HepG2 (cell line): Measurements from ENCODE around the gene RNF25. TPM values are rescaled to one million over a fixed set of nuclear protein-coding genes. Genes with fewer than 3 reads are reported as not detected.

Experiments
- CCDC6 ChIP-seq: sonication (generic); formaldehyde crosslinking; IDR thresholded peaks from 2 replicates; pipeline ENCODE4 v1.8.1; 2022; ENCODE audit warnings: mild to moderate bottlenecking, missing genetic modification reagents, moderate library complexity
- HIC2 ChIP-seq: sonication (generic); formaldehyde crosslinking; IDR thresholded peaks from 2 replicates; pipeline ENCODE4 v1.9.0; 2022; ENCODE audit warnings: low read depth, missing genetic modification reagents
- MATR3 ChIP-seq: sonication (generic); formaldehyde crosslinking; IDR thresholded peaks from 2 replicates; pipeline ENCODE4 v1.4.0; 2020; ENCODE audit warnings: missing genetic modification reagents
- MIER3 ChIP-seq: IDR thresholded peaks from 2 replicates; pipeline ENCODE4 v1.6.1; 2016; ENCODE audit warnings: missing compliant biosample characterization, borderline replicate concordance
- NFAT5 ChIP-seq: sonication (generic); formaldehyde crosslinking; IDR thresholded peaks from 2 replicates; pipeline ENCODE4 v1.4.0; 2020; ENCODE audit warnings: missing genetic modification reagents
- POLR2AphosphoS5 ChIP-seq: IDR thresholded peaks from 2 replicates; pipeline ENCODE4 v1.6.1; 2012; ENCODE audit warnings: low read depth, low read length
- PTBP1 ChIP-seq: fragments of 200-400 bp; formaldehyde crosslinking; IDR thresholded peaks from 2 replicates; pipeline ENCODE4 v1.6.1; 2018; ENCODE audit warnings: low read length, low read depth; ENCODE audit not compliant: poor library complexity, severe bottlenecking
- STAT6 ChIP-seq: sonication (generic); formaldehyde crosslinking; IDR thresholded peaks from 2 replicates; pipeline ENCODE4 v1.4.0; 2020; ENCODE audit warnings: missing genetic modification reagents, mild to moderate bottlenecking, borderline replicate concordance
- TARDBP ChIP-seq: sonication (generic); formaldehyde crosslinking; IDR thresholded peaks from 2 replicates; pipeline ENCODE4 v1.8.0; 2022; ENCODE audit warnings: mild to moderate bottlenecking, missing genetic modification reagents
- ZBTB33 ChIP-seq: sonication (generic); formaldehyde crosslinking; IDR thresholded peaks from 2 replicates; pipeline ENCODE4 v1.4.0; 2020; ENCODE audit warnings: missing genetic modification reagents
- ZNF20 ChIP-seq: sonication (generic); formaldehyde crosslinking; IDR thresholded peaks from 2 replicates; pipeline ENCODE4 v1.4.0; 2020; ENCODE audit warnings: mild to moderate bottlenecking, moderate library complexity, missing genetic modification reagents
- ZNF367 ChIP-seq: sonication (generic); formaldehyde crosslinking; IDR thresholded peaks from 2 replicates; pipeline ENCODE4 v1.4.0; 2020; ENCODE audit warnings: missing genetic modification reagents, borderline replicate concordance
- ZNF460 ChIP-seq: sonication (generic); formaldehyde crosslinking; IDR thresholded peaks from 2 replicates; pipeline ENCODE4 v1.5.1; 2020; ENCODE audit warnings: missing genetic modification reagents, mild to moderate bottlenecking, borderline replicate concordance
- ZNF75D ChIP-seq: sonication (generic); formaldehyde crosslinking; IDR thresholded peaks from 2 replicates; pipeline ENCODE4 v1.8.1; 2023; ENCODE audit warnings: missing genetic modification reagents, mild to moderate bottlenecking, borderline replicate concordance
- ZNF773 ChIP-seq: sonication (generic); formaldehyde crosslinking; IDR thresholded peaks from 2 replicates; pipeline ENCODE4 v1.4.0; 2020; ENCODE audit warnings: missing genetic modification reagents, borderline replicate concordance
- ZNF839 ChIP-seq: sonication (generic); formaldehyde crosslinking; IDR thresholded peaks from 2 replicates; pipeline ENCODE4 v1.4.0; 2020; ENCODE audit warnings: missing genetic modification reagents, mild to moderate bottlenecking, borderline replicate concordance
- polyA plus RNA-seq, 8 experiments: library from polyadenylated mRNA; depleted of rRNA in 3 of 8; stranded (reverse) in 7 of 8; unstranded in 1 of 8; fragments of >200 nt; fragmentation: Illumina TruSeq in 4 of 8; extraction: Trizol in 4 of 8; gene quantifications; 2 replicates each; pipeline versions ENCODE4 v1.2.1 to v1.2.3, GENCODE V29; 2011 to 2016; ENCODE audit warnings: low read depth in 4 of 8, missing spikeins in 1 of 8, mixed read lengths in 1 of 8; ENCODE audit not compliant: insufficient read depth in 1 of 8
- total RNA-seq, 5 experiments: library from RNA; depleted of rRNA; stranded (reverse); fragments of >200 nt; fragmentation: Illumina TruSeq; extraction: Trizol; gene quantifications; 2 replicates each; pipeline ENCODE4 v1.2.3, GENCODE V29; 2016; ENCODE audit warnings: low read depth in 1 of 5

Gene RNF25
- total and polyA plus RNA-seq, 2 of the 13 experiments (the other 11 are each of a cell fraction or from before 2014, with no cell fraction given) = 37.0 to 87.6 TPM

- TF ChIP-seq NFAT5 (CRISPR knock-in tag) (0 out of 2 replicates have a peak, but pooled peaks have one; percentile 23), MATR3 (CRISPR knock-in tag) (no peak), CCDC6 (CRISPR knock-in tag) (peak; percentile 99), MIER3 (CRISPR knock-in tag) (peak; percentile 81; the same call in 1 of the 2 replicates), POLR2AphosphoS5 (peak; percentile 82), STAT6 (CRISPR knock-in tag) (peak; percentile 72; the same call in 1 of the 2 replicates), ZNF367 (CRISPR knock-in tag) (peak; percentile 27), HIC2 (CRISPR knock-in tag) (0 out of 2 replicates have a peak, but pooled peaks have one; percentile 73), TARDBP (CRISPR knock-in tag) (peak; percentile 74), ZBTB33 (CRISPR knock-in tag) (peak; percentile 71), ZNF839 (CRISPR knock-in tag) (0 out of 2 replicates have a peak, but pooled peaks have one; percentile 58), ZNF75D (CRISPR knock-in tag) (no peak), ZNF460 (CRISPR knock-in tag) (no peak), ZNF773 (CRISPR knock-in tag) (0 out of 2 replicates have a peak, but pooled peaks have one; percentile 8), PTBP1 (no peak), ZNF20 (peak; percentile 77; the same call in 1 of the 2 replicates)
These were observed 39.1 kb upstream of the RNF25 start, which contains the start of gene TTLL4 (continued) for GRCh38 chr2:218710687-218711549.
